Endothelial cell of umbilical vein (primary cell): Measurements from ENCODE around the gene MBD3. TPM values are rescaled to one million over a fixed set of nuclear protein-coding genes. Genes with fewer than 3 reads are reported as not detected.

Experiments used
- BruUV-seq: library from RNA; stranded (reverse); fragments of 400-500 nt; replicated peaks from 2 replicates; lab custom pipeline; 2021; lab: Mats Ljungman, UMichigan
- CTCF ChIA-PET: fragments of 300-600, 350-600 bp; sonication (Branson Sonifier 250); formaldehyde crosslinking; loops from one replicate; lab custom pipeline; 2021; ENCODE audit warnings: antibody characterized with exemption, inconsistent platforms; lab: Charles Lee
- POLR2A ChIA-PET: fragments of 300-600, 350-600 bp; sonication (Branson Sonifier 250); formaldehyde crosslinking; loops from one replicate; lab custom pipeline; 2021; ENCODE audit warnings: antibody characterized with exemption, inconsistent platforms; lab: Charles Lee
- DNase-seq: peaks from one replicate; pipeline ENCODE4 v3.0.0-alpha.2; 2011; ENCODE audit warnings: low read depth, low spot score
- FAIRE-seq: peaks from 2 replicates; lab custom pipeline; 2011; peaks lifted over from hg19 to GRCh38; lab: Jason Lieb, UNC
- H2AFZ ChIP-seq: 2 replicates; pipeline ENCODE4 v1.6.0; 2012; ENCODE audit warnings: low read depth, low read length, control low read depth, inconsistent platforms
- H3K27ac ChIP-seq: 2 replicates; pipeline ENCODE4 v1.5.1; 2011; ENCODE audit warnings: low read depth, mild to moderate bottlenecking, control low read depth, low read length, moderate library complexity; ENCODE audit not compliant: insufficient read depth
- H3K27me3 ChIP-seq, 2 experiments: 2 replicates each; pipeline versions ENCODE4 v1.6.0 to v1.6.1; 2011; ENCODE audit warnings: low read length in 2 of 2, mixed read lengths in 1 of 2; ENCODE audit not compliant: control insufficient read depth in 2 of 2, insufficient read depth in 2 of 2
- H3K36me3 ChIP-seq, 2 experiments: 2 replicates in 1 of 2; 3 replicates in 1 of 2; pipeline ENCODE4 v1.5.1; 2011; ENCODE audit warnings: low read length in 2 of 2, mild to moderate bottlenecking in 1 of 2, moderate library complexity in 1 of 2; ENCODE audit not compliant: control insufficient read depth in 2 of 2, insufficient read depth in 2 of 2; ENCODE audit errors: extremely low read depth in 1 of 2
- H3K4me1 ChIP-seq: 3 replicates; pipeline ENCODE4 v1.5.1; 2011; ENCODE audit warnings: mild to moderate bottlenecking, low read length; ENCODE audit not compliant: control insufficient read depth, insufficient read depth; ENCODE audit errors: extremely low read depth
- H3K4me2 ChIP-seq: 2 replicates; pipeline ENCODE4 v1.6.1; 2011; ENCODE audit warnings: low read length, control low read depth, mixed read lengths; ENCODE audit not compliant: insufficient read depth
- H3K4me3 ChIP-seq, 3 experiments: fragments of 200-600 bp in 1 of 3; sonication (generic), shearing (Covaris generic) in 1 of 3; replicated peaks in 1 of 3; 2 replicates each; pipeline ENCODE4 v1.5.1; 2011 to 2016; ENCODE audit warnings: control low read depth in 3 of 3, low read length in 3 of 3, mild to moderate bottlenecking in 2 of 3, inconsistent platforms in 1 of 3, low read depth in 1 of 3, moderate library complexity in 1 of 3; ENCODE audit not compliant: insufficient read depth in 1 of 3
- H3K79me2 ChIP-seq: 2 replicates; pipeline ENCODE4 v1.6.0; 2012; ENCODE audit warnings: low read length, inconsistent platforms; ENCODE audit not compliant: control insufficient read depth, insufficient read depth
- H3K9ac ChIP-seq: replicated peaks from 2 replicates; pipeline ENCODE3; 2011; ENCODE audit warnings: low read length, control low read depth; ENCODE audit not compliant: insufficient read depth; ENCODE audit errors: extremely low read depth
- H3K9me1 ChIP-seq: replicated peaks from 3 replicates; pipeline ENCODE4 v1.6.0; 2011; ENCODE audit warnings: mild to moderate bottlenecking, low read length; ENCODE audit not compliant: control insufficient read depth, insufficient read depth; ENCODE audit errors: extremely low read depth
- H3K9me3 ChIP-seq: replicated peaks from 2 replicates; pipeline ENCODE4 v1.5.1; 2012; ENCODE audit warnings: low read length, inconsistent platforms; ENCODE audit not compliant: control insufficient read depth, insufficient read depth
- H4K20me1 ChIP-seq: replicated peaks from 2 replicates; pipeline ENCODE3; 2011; ENCODE audit warnings: mild to moderate bottlenecking, low read length; ENCODE audit not compliant: control insufficient read depth, insufficient read depth; ENCODE audit errors: extremely low read depth
- CTCF ChIP-seq, 2 donors: IDR thresholded peaks; 1 replicate in 1 of 2; 2 replicates in 1 of 2; pipeline ENCODE4 v1.5.1; 2011; ENCODE audit warnings: low read length in 2 of 2, mild to moderate bottlenecking in 2 of 2, moderate library complexity in 2 of 2, control low read depth in 1 of 2, inconsistent platforms in 1 of 2, low read depth in 1 of 2; ENCODE audit not compliant: insufficient read depth in 1 of 2; ENCODE audit errors: extremely low read depth in 1 of 2
- EZH2 ChIP-seq: IDR thresholded peaks from 2 replicates; pipeline ENCODE4 v1.6.1; 2012; ENCODE audit warnings: borderline replicate concordance, low read depth, mild to moderate bottlenecking, moderate library complexity, low read length, inconsistent platforms; ENCODE audit not compliant: severe bottlenecking
- FOS ChIP-seq: IDR thresholded peaks from 2 replicates; pipeline ENCODE4 v1.6.1; 2011; ENCODE audit warnings: mild to moderate bottlenecking, low read length, moderate library complexity, borderline replicate concordance; ENCODE audit not compliant: insufficient read depth
- GATA2 ChIP-seq: IDR thresholded peaks from 2 replicates; pipeline ENCODE4 v1.7.0; 2011; ENCODE audit warnings: low read depth, mild to moderate bottlenecking, moderate library complexity, mixed read lengths, low read length; ENCODE audit not compliant: insufficient read length, insufficient read depth
- JUN ChIP-seq: IDR thresholded peaks from 2 replicates; pipeline ENCODE4 v1.6.1; 2011; ENCODE audit warnings: borderline replicate concordance, low read depth; ENCODE audit not compliant: insufficient read length, insufficient read depth
- MAX ChIP-seq: IDR thresholded peaks from 2 replicates; pipeline ENCODE4 v1.6.1; 2011; ENCODE audit not compliant: insufficient read depth, insufficient read length
- MYC ChIP-seq: IDR thresholded peaks from one replicate; pipeline ENCODE4 v1.6.1; 2011; ENCODE audit warnings: mild to moderate bottlenecking, low read depth, low read length
- POLR2A ChIP-seq: IDR thresholded peaks from 2 replicates; pipeline ENCODE4 v1.6.1; 2012; ENCODE audit warnings: low read depth, mild to moderate bottlenecking, control low read depth, low read length
- POLR2AphosphoS5 ChIP-seq: IDR thresholded peaks from 2 replicates; pipeline ENCODE4 v1.6.1; 2012; ENCODE audit warnings: low read depth, mild to moderate bottlenecking, control low read depth, low read length, moderate library complexity; ENCODE audit not compliant: insufficient read depth
- dilution Hi-C: fragments of 300-500 bp; cut with MboI; formaldehyde crosslinking; loops from one replicate; pipeline ENCODE4 v1.15.0; 2019; ENCODE audit warnings: low sequenced_read_pairs; ENCODE audit not compliant: extremely low pct_ligation_motif_present
- intact Hi-C: fragments of 100-400 bp; cut with micrococcal nuclease; formaldehyde crosslinking; loops from one replicate; pipeline ENCODE4 v1.10.0; 2022
- polyA plus RNA-seq, 4 experiments: library from polyadenylated mRNA; depleted of rRNA in 3 of 4; stranded (reverse) in 3 of 4; unstranded in 1 of 4; fragments of >200 nt; gene quantifications; 2 replicates each; pipeline versions ENCODE4 v1.2.1 to v1.2.3, GENCODE V29; 2011 to 2012; ENCODE audit warnings: missing spikeins in 1 of 4
- total RNA-seq: library from RNA; stranded (reverse); gene quantifications from 2 replicates; pipeline ENCODE4 v1.2.3, GENCODE V29; 2021

The MBD3 gene
- total and polyA plus RNA-seq, 2 donors (not counting 3 experiments of a cell fraction or from before 2014, with no cell fraction given), result 96.8 to 120 TPM

- no peak for FAIRE-seq
- H3K36me3 ChIP-seq, result peaks cover 24 to 54% of the 10 kb centered on the region in 2 experiments
These were observed 26.4 kb upstream of the MBD3 start for GRCh38 chr19:1619094-1619439.

More at GRCh38 chr19:1619094-1619439, 26.4 kb upstream of the MBD3 start:
- Histone ChIP-seq H3K4me3 (no peak overlapping the region), H3K9me3 (no peaks in the 10 kb centered on the region), H3K27me3 (no peaks in the 10 kb centered on the region), H4K20me1 (no peaks in the 10 kb centered on the region), H2AFZ (no peak overlapping the region), H3K9me1 (no peaks in the 10 kb centered on the region), H3K9ac (no peak overlapping the region), H3K79me2 (peaks cover 2% of the 10 kb centered on the region), H3K4me1 (no peaks in the 10 kb centered on the region), H3K27ac (no peak overlapping the region), H3K4me2 (no peak overlapping the region)
- no peak for DNase-seq
- BruUV-seq, result no TSS peak
- TF ChIP-seq JUN, result no peak
- no peak for TF ChIP-seq POLR2AphosphoS5
- no peak for TF ChIP-seq POLR2A
- no peak for TF ChIP-seq GATA2
- TF ChIP-seq MAX, result no peak
- TF ChIP-seq CTCF (IDR thresholded peaks at IDR 0.05; ENCODE audit: extremely low read depth in 1 of 2, insufficient read depth in 1 of 2, low read depth in 1 of 2, low read length in 2 of 2), result no peak
- TF ChIP-seq FOS, result no peak
- no peak for TF ChIP-seq EZH2
- TF ChIP-seq MYC, result no peak
- dilution Hi-C loops, result no loop called here
- intact Hi-C loops, result no loop called here
- ChIA-PET CTCF (interaction anchor here (1.0 kb wide), 1 partner anchor 73 kb away, joined by 3 read pairs; no protein-coding TSS in a partner anchor), POLR2A (no interaction called here)
